D721Med (cell line): Measurements from ENCODE around the gene GALNT14.

Experiments
- DNase-seq: peaks from one replicate; pipeline ENCODE4 v3.0.0; 2011; ENCODE audit warnings: low spot score; ENCODE audit not compliant: insufficient read length
- FAIRE-seq: peaks from 2 replicates; lab custom pipeline; 2011; peaks lifted over from hg19 to GRCh38; lab: Jason Lieb, UNC
- CTCF ChIP-seq: IDR thresholded peaks from 2 replicates; pipeline ENCODE4 v1.5.1; 2012; ENCODE audit warnings: mild to moderate bottlenecking, control low read depth; ENCODE audit not compliant: insufficient read depth; ENCODE audit errors: missing control alignments

Gene GALNT14

GRCh38 chr2:31058096-31059035 is 79.9 kb downstream of the GALNT14 start:
- no peak for FAIRE-seq
- DNase-seq, result no peak
- no peak for TF ChIP-seq CTCF

- no peak for FAIRE-seq
- no peak for DNase-seq
- no peak for TF ChIP-seq CTCF
These were observed 80.5 kb downstream of the GALNT14 start for GRCh38 chr2:31057691-31058090.

- DNase-seq (no peak), FAIRE-seq (no peak)
- no peak for TF ChIP-seq CTCF
These were observed 82.3 kb downstream of the GALNT14 start for GRCh38 chr2:31055938-31056337.

- TF ChIP-seq CTCF, result no peak
- FAIRE-seq (no peak), DNase-seq (no peak)
These were observed 83.3 kb downstream of the GALNT14 start for GRCh38 chr2:31054842-31055388.

GRCh38 chr2:31053929-31054782 is 84.1 kb downstream of the GALNT14 start:
- no peak for DNase-seq
- no peak for TF ChIP-seq CTCF

GRCh38 chr2:31052284-31052683 is 86.0 kb downstream of the GALNT14 start:
- TF ChIP-seq CTCF, result no peak
- DNase-seq (no peak), FAIRE-seq (no peak)

More at GRCh38 chr2:31053929-31054782, 84.1 kb downstream of the GALNT14 start:
- no peak for FAIRE-seq
